Keratinocyte (primary cell): ENCODE data around the gene EP300. TPM values are rescaled to one million over a fixed set of nuclear protein-coding genes. Genes with fewer than 3 reads are reported as not detected.

Experiments
- DNase-seq: peaks from one replicate; pipeline ENCODE4 v3.0.0-alpha.2; 2011; ENCODE audit warnings: low read depth, missing footprints, low spot score
- FAIRE-seq: peaks from 2 replicates; lab custom pipeline; 2011; peaks lifted over from hg19 to GRCh38; lab: Jason Lieb, UNC
- H2AFZ ChIP-seq: 2 replicates; pipeline ENCODE4 v1.6.0; 2012; ENCODE audit warnings: low read length, control low read depth, inconsistent platforms; ENCODE audit not compliant: control insufficient read depth
- H3K27ac ChIP-seq: 2 replicates; pipeline ENCODE4 v1.5.1; 2011; ENCODE audit warnings: low read length; ENCODE audit not compliant: control insufficient read depth, insufficient read depth
- H3K27me3 ChIP-seq: 3 replicates; pipeline ENCODE4 v1.6.0; 2011; ENCODE audit warnings: low read length; ENCODE audit not compliant: control insufficient read depth, insufficient read depth; ENCODE audit errors: extremely low read depth
- H3K36me3 ChIP-seq, 2 experiments: 2 replicates in 1 of 2; 3 replicates in 1 of 2; pipeline ENCODE4 v1.5.1; 2011; ENCODE audit warnings: low read length in 2 of 2, mild to moderate bottlenecking in 1 of 2; ENCODE audit not compliant: control insufficient read depth in 2 of 2, insufficient read depth in 2 of 2; ENCODE audit errors: extremely low read depth in 1 of 2
- H3K4me1 ChIP-seq: 3 replicates; pipeline ENCODE4 v1.5.1; 2011; ENCODE audit warnings: low read length; ENCODE audit not compliant: control insufficient read depth, insufficient read depth; ENCODE audit errors: extremely low read depth
- H3K4me2 ChIP-seq: 3 replicates; pipeline ENCODE4 v1.6.0; 2011; ENCODE audit warnings: low read depth, low read length; ENCODE audit not compliant: control insufficient read depth, insufficient read depth; ENCODE audit errors: extremely low read depth
- H3K4me3 ChIP-seq, 3 experiments: fragments of 200-600 bp in 1 of 3; sonication (generic) in 1 of 3; 2 replicates in 2 of 3; 3 replicates in 1 of 3; pipeline ENCODE4 v1.5.1; 2011 to 2016; ENCODE audit warnings: low read length in 3 of 3, mild to moderate bottlenecking in 3 of 3, control low read depth in 2 of 3, inconsistent platforms in 1 of 3, low read depth in 1 of 3, mixed read lengths in 1 of 3, mixed run types in 1 of 3, moderate library complexity in 1 of 3; ENCODE audit not compliant: control insufficient read depth in 2 of 3, insufficient read depth in 2 of 3; ENCODE audit errors: extremely low read depth in 1 of 3
- H3K79me2 ChIP-seq: 2 replicates; pipeline ENCODE4 v1.6.0; 2012; ENCODE audit warnings: low read length; ENCODE audit not compliant: control insufficient read depth, insufficient read depth
- H3K9ac ChIP-seq: 3 replicates; pipeline ENCODE4 v1.6.0; 2011; ENCODE audit warnings: low read length; ENCODE audit not compliant: control insufficient read depth, insufficient read depth; ENCODE audit errors: extremely low read depth
- H3K9me1 ChIP-seq: 3 replicates; pipeline ENCODE4 v1.6.0; 2011; ENCODE audit warnings: low read length; ENCODE audit not compliant: control insufficient read depth, insufficient read depth; ENCODE audit errors: extremely low read depth
- H3K9me3 ChIP-seq: 2 replicates; pipeline ENCODE4 v1.5.1; 2012; ENCODE audit warnings: low read depth, low read length; ENCODE audit not compliant: control insufficient read depth
- H4K20me1 ChIP-seq: 3 replicates; pipeline ENCODE4 v1.6.0; 2011; ENCODE audit warnings: low read length; ENCODE audit not compliant: control insufficient read depth, insufficient read depth; ENCODE audit errors: extremely low read depth
- CTCF ChIP-seq, 3 experiments: IDR thresholded peaks in 1 of 3; conservative IDR thresholded peaks in 1 of 3; optimal IDR thresholded peaks in 1 of 3; 2 replicates in 2 of 3; 3 replicates in 1 of 3; pipeline versions ENCODE3 to v1.5.1; 2011; ENCODE audit warnings: low read length in 3 of 3, mild to moderate bottlenecking in 3 of 3, moderate library complexity in 2 of 3, control low read depth in 1 of 3, inconsistent platforms in 1 of 3; ENCODE audit not compliant: insufficient read depth in 2 of 3; ENCODE audit errors: extremely low read depth in 1 of 3
- EZH2 ChIP-seq: IDR thresholded peaks from one replicate; pipeline ENCODE4 v1.6.1; 2012; ENCODE audit warnings: inconsistent platforms, mild to moderate bottlenecking, low read length, moderate library complexity
- dilution Hi-C: fragments of 300-500 bp; cut with MboI; formaldehyde crosslinking; loops from one replicate; pipeline ENCODE4 v1.7.0; 2020; ENCODE audit warnings: low sequenced_read_pairs; ENCODE audit not compliant: extremely low pct_ligation_motif_present
- polyA plus RNA-seq, 5 experiments: library from polyadenylated mRNA; depleted of rRNA in 3 of 5; stranded (reverse) in 3 of 5; stranded (forward) in 1 of 5; unstranded in 1 of 5; fragments of >200 nt; gene quantifications; 1 replicate in 1 of 5; 2 replicates in 3 of 5; 3 replicates in 1 of 5; pipeline versions ENCODE4 v1.2.1 to v1.2.3, GENCODE V29; 2011 to 2012; ENCODE audit warnings: missing spikeins in 2 of 5, low read depth in 1 of 5, low replicate concordance in 1 of 5

Gene EP300
- polyA plus RNA-seq, 1 donor (not counting 4 experiments of a cell fraction or from before 2014, with no cell fraction given), result 10.5 TPM

DNA sequence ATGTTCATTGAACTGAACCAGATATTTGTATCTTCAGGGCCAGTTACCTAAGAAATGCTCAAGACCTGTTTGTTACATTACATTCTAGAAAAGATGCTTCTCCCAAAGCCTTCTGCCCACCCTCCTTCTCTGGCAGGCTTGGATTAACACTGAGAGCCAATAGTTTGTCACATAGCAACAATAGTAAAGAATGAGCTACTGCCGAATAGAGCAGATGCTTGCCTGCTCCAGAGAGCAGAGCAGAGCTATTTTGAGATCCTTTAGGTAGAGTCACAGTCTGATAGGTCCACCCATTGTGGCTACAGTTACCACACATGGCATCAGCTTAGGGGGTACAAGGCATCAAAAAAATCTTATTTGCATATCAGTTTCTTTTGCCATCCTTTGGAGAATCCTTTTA lies 13.5 kb upstream of the EP300 start:
- FAIRE-seq (no peak), DNase-seq (no peak)
- H2AFZ ChIP-seq, result no peak overlapping the region
- no peaks in the 10 kb centered on the region for H3K79me2 ChIP-seq
- no peaks in the 10 kb centered on the region for H4K20me1 ChIP-seq
- no peak overlapping the region for H3K9ac ChIP-seq
- H3K9me1 ChIP-seq, result no peaks in the 10 kb centered on the region
- dilution Hi-C loops, result no loop called here
- no peaks in the 10 kb centered on the region for H3K36me3 ChIP-seq
- no peaks in the 10 kb centered on the region for H3K27me3 ChIP-seq
- H3K4me1 ChIP-seq, result no peaks in the 10 kb centered on the region
- no peaks in the 10 kb centered on the region for H3K9me3 ChIP-seq
- TF ChIP-seq EZH2 (no peak), CTCF (optimal IDR thresholded peaks at IDR 0.05 in 1 of 3, IDR thresholded peaks at IDR 0.05 in 1 of 3, conservative IDR thresholded peaks at IDR 0.05 in 1 of 3; ENCODE audit: extremely low read depth in 1 of 3, insufficient read depth in 2 of 3, low read length in 3 of 3) (no peak)
- no peak overlapping the region for H3K27ac ChIP-seq
- no peak overlapping the region for H3K4me2 ChIP-seq
- no peak overlapping the region for H3K4me3 ChIP-seq

- DNase-seq, result no peak
- Histone ChIP-seq H3K9me3 (no peaks in the 10 kb centered on the region), H3K4me2 (no peak overlapping the region), H3K79me2 (no peaks in the 10 kb centered on the region), H3K4me3 (no peak overlapping the region), H3K9me1 (no peaks in the 10 kb centered on the region), H4K20me1 (no peaks in the 10 kb centered on the region), H3K27me3 (no peaks in the 10 kb centered on the region), H3K9ac (no peak overlapping the region), H3K27ac (no peak overlapping the region), H3K4me1 (peaks cover 4% of the 10 kb centered on the region), H3K36me3 (no peaks in the 10 kb centered on the region), H2AFZ (no peak overlapping the region)
- dilution Hi-C loops, result no loop called here
- FAIRE-seq, result peak; percentile 36
- TF ChIP-seq CTCF (optimal IDR thresholded peaks at IDR 0.05 in 1 of 3, IDR thresholded peaks at IDR 0.05 in 1 of 3, conservative IDR thresholded peaks at IDR 0.05 in 1 of 3; ENCODE audit: extremely low read depth in 1 of 3, insufficient read depth in 2 of 3, low read length in 3 of 3), result no peak
- no peak for TF ChIP-seq EZH2
Observed at GRCh38 chr22:41085842-41086241, 6.5 kb upstream of the EP300 start.
